GM23338 (cell line): ENCODE measurements around the gene MPND.

ENCODE experiments used
- CREB1 ChIP-seq: fragments of 250-450 bp; sonication (Bioruptor Pico); IDR thresholded peaks from 2 replicates; pipeline ENCODE4 v1.5.0; 2020; ENCODE audit warnings: low read depth, mild to moderate bottlenecking, moderate library complexity
- EZH2 ChIP-seq: fragments of 200-600 bp; sonication (generic); IDR thresholded peaks from one replicate; pipeline ENCODE4 v1.8.0; 2017; ENCODE audit warnings: antibody characterized with exemption, mild to moderate bottlenecking, low read depth; ENCODE audit not compliant: unreplicated experiment
- EZH2phosphoT487 ChIP-seq: fragments of 200-600 bp; sonication (generic); IDR thresholded peaks from one replicate; pipeline ENCODE4 v1.8.1; 2018; ENCODE audit warnings: antibody characterized with exemption; ENCODE audit not compliant: unreplicated experiment
- JUNB ChIP-seq: IDR thresholded peaks from one replicate; pipeline ENCODE4 v1.6.1; 2016; ENCODE audit warnings: antibody characterized with exemption; ENCODE audit not compliant: unreplicated experiment
- NANOG ChIP-seq: IDR thresholded peaks from 2 replicates; pipeline ENCODE4 v1.6.1; 2016; ENCODE audit warnings: antibody characterized with exemption, borderline replicate concordance
- POLR2AphosphoS5 ChIP-seq: IDR thresholded peaks from 2 replicates; pipeline ENCODE4 v1.6.1; 2016; ENCODE audit warnings: antibody characterized with exemption, low read depth
- STAT1 ChIP-seq: IDR thresholded peaks from one replicate; pipeline ENCODE4 v1.6.1; 2016; ENCODE audit warnings: antibody characterized with exemption; ENCODE audit not compliant: unreplicated experiment
- ZNF114 ChIP-seq: fragments of 250-450 bp; sonication (Bioruptor Pico); IDR thresholded peaks from 2 replicates; pipeline ENCODE4 v1.5.0; 2020; ENCODE audit warnings: mild to moderate bottlenecking, moderate library complexity
- ZNF331 ChIP-seq: fragments of 250-450 bp; sonication (Bioruptor Pico); IDR thresholded peaks from 2 replicates; pipeline ENCODE4 v1.5.0; 2020; ENCODE audit warnings: low read depth, mild to moderate bottlenecking, moderate library complexity
- TF ChIP-seq, protein P1 (sequence below), 2 experiments: fragments of 200-600 bp in 1 of 2; sonication (generic) in 1 of 2; conservative IDR thresholded peaks; 2 replicates each; pipeline versions ENCODE4 v1.5.1 to v1.6.1; 2016 to 2017; ENCODE audit warnings: antibody characterized with exemption in 2 of 2, low read depth in 2 of 2, mild to moderate bottlenecking in 2 of 2, moderate library complexity in 1 of 2
- TF ChIP-seq, protein P2 (sequence below): IDR thresholded peaks from one replicate; pipeline ENCODE4 v1.6.1; 2018; ENCODE audit warnings: antibody characterized with exemption; ENCODE audit not compliant: unreplicated experiment
- TF ChIP-seq, protein P3 (sequence below): fragments of 250-450 bp; sonication (Bioruptor Pico); IDR thresholded peaks from 2 replicates; pipeline ENCODE4 v1.5.0; 2020; ENCODE audit warnings: mild to moderate bottlenecking, moderate library complexity
- TF ChIP-seq, protein P4 (sequence below): IDR thresholded peaks from 2 replicates; pipeline ENCODE4 v1.6.1; 2016; ENCODE audit warnings: antibody characterized with exemption

DNA sequence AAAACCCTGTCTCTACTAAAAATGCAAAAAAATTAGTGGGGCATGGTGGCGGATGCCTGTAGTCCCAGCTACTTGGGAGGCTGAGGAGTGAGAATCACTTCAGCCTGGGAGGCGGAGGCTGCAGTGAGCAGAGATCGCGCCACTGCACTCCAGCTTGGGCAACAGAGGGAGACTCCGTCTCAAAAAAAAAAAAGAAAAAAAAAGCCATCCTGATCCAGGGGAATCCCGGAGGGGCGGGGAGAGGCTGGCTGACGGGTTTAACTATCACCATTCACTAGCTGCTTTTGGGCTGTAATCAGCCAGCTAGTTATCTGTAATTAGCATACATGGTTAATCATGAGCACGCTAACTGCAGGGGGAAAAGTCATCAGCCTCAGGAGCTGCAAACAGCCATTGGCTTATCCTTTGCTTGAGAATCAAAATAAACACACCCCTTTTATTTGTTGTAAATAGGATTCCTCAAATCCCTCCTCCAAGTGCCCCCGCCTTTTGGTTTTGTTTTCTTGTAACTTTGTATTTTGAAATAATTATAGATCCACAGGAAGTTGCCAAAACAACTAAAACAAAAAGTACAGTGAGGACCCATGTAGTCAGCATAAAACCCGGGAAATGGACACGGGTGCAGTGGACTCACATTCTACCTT is 29.4 kb upstream of the MPND start:
- TF ChIP-seq EZH2, result no peak
- TF ChIP-seq CREB1 (CRISPR knock-in tag), result no peak
- TF ChIP-seq, protein P1, sequence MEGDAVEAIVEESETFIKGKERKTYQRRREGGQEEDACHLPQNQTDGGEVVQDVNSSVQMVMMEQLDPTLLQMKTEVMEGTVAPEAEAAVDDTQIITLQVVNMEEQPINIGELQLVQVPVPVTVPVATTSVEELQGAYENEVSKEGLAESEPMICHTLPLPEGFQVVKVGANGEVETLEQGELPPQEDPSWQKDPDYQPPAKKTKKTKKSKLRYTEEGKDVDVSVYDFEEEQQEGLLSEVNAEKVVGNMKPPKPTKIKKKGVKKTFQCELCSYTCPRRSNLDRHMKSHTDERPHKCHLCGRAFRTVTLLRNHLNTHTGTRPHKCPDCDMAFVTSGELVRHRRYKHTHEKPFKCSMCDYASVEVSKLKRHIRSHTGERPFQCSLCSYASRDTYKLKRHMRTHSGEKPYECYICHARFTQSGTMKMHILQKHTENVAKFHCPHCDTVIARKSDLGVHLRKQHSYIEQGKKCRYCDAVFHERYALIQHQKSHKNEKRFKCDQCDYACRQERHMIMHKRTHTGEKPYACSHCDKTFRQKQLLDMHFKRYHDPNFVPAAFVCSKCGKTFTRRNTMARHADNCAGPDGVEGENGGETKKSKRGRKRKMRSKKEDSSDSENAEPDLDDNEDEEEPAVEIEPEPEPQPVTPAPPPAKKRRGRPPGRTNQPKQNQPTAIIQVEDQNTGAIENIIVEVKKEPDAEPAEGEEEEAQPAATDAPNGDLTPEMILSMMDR (conservative IDR thresholded peaks at IDR 0.05; ENCODE audit: low read depth in 2 of 2), result no peak
- TF ChIP-seq, protein P2, sequence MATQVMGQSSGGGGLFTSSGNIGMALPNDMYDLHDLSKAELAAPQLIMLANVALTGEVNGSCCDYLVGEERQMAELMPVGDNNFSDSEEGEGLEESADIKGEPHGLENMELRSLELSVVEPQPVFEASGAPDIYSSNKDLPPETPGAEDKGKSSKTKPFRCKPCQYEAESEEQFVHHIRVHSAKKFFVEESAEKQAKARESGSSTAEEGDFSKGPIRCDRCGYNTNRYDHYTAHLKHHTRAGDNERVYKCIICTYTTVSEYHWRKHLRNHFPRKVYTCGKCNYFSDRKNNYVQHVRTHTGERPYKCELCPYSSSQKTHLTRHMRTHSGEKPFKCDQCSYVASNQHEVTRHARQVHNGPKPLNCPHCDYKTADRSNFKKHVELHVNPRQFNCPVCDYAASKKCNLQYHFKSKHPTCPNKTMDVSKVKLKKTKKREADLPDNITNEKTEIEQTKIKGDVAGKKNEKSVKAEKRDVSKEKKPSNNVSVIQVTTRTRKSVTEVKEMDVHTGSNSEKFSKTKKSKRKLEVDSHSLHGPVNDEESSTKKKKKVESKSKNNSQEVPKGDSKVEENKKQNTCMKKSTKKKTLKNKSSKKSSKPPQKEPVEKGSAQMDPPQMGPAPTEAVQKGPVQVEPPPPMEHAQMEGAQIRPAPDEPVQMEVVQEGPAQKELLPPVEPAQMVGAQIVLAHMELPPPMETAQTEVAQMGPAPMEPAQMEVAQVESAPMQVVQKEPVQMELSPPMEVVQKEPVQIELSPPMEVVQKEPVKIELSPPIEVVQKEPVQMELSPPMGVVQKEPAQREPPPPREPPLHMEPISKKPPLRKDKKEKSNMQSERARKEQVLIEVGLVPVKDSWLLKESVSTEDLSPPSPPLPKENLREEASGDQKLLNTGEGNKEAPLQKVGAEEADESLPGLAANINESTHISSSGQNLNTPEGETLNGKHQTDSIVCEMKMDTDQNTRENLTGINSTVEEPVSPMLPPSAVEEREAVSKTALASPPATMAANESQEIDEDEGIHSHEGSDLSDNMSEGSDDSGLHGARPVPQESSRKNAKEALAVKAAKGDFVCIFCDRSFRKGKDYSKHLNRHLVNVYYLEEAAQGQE, result no peak
- no peak for TF ChIP-seq ZNF114 (CRISPR knock-in tag)
- TF ChIP-seq EZH2phosphoT487, result no peak
- TF ChIP-seq POLR2AphosphoS5, result no peak
- TF ChIP-seq, protein P3, sequence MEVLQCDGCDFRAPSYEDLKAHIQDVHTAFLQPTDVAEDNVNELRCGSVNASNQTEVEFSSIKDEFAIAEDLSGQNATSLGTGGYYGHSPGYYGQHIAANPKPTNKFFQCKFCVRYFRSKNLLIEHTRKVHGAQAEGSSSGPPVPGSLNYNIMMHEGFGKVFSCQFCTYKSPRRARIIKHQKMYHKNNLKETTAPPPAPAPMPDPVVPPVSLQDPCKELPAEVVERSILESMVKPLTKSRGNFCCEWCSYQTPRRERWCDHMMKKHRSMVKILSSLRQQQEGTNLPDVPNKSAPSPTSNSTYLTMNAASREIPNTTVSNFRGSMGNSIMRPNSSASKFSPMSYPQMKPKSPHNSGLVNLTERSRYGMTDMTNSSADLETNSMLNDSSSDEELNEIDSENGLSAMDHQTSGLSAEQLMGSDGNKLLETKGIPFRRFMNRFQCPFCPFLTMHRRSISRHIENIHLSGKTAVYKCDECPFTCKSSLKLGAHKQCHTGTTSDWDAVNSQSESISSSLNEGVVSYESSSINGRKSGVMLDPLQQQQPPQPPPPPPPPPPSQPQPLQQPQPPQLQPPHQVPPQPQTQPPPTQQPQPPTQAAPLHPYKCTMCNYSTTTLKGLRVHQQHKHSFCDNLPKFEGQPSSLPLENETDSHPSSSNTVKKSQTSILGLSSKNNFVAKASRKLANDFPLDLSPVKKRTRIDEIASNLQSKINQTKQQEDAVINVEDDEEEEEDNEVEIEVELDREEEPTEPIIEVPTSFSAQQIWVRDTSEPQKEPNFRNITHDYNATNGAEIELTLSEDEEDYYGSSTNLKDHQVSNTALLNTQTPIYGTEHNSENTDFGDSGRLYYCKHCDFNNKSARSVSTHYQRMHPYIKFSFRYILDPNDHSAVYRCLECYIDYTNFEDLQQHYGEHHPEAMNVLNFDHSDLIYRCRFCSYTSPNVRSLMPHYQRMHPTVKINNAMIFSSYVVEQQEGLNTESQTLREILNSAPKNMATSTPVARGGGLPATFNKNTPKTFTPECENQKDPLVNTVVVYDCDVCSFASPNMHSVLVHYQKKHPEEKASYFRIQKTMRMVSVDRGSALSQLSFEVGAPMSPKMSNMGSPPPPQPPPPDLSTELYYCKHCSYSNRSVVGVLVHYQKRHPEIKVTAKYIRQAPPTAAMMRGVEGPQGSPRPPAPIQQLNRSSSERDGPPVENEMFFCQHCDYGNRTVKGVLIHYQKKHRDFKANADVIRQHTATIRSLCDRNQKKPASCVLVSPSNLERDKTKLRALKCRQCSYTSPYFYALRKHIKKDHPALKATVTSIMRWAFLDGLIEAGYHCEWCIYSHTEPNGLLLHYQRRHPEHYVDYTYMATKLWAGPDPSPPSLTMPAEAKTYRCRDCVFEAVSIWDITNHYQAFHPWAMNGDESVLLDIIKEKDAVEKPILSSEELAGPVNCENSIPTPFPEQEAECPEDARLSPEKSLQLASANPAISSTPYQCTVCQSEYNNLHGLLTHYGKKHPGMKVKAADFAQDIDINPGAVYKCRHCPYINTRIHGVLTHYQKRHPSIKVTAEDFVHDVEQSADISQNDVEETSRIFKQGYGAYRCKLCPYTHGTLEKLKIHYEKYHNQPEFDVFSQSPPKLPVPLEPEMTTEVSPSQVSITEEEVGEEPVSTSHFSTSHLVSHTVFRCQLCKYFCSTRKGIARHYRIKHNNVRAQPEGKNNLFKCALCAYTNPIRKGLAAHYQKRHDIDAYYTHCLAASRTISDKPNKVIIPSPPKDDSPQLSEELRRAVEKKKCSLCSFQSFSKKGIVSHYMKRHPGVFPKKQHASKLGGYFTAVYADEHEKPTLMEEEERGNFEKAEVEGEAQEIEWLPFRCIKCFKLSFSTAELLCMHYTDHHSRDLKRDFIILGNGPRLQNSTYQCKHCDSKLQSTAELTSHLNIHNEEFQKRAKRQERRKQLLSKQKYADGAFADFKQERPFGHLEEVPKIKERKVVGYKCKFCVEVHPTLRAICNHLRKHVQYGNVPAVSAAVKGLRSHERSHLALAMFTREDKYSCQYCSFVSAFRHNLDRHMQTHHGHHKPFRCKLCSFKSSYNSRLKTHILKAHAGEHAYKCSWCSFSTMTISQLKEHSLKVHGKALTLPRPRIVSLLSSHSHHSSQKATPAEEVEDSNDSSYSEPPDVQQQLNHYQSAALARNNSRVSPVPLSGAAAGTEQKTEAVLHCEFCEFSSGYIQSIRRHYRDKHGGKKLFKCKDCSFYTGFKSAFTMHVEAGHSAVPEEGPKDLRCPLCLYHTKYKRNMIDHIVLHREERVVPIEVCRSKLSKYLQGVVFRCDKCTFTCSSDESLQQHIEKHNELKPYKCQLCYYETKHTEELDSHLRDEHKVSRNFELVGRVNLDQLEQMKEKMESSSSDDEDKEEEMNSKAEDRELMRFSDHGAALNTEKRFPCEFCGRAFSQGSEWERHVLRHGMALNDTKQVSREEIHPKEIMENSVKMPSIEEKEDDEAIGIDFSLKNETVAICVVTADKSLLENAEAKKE, result no peak
- TF ChIP-seq NANOG, result no peak
- TF ChIP-seq STAT1, result no peak
- no peak for TF ChIP-seq ZNF331 (CRISPR knock-in tag)
- TF ChIP-seq JUNB, result no peak
- TF ChIP-seq, protein P4, sequence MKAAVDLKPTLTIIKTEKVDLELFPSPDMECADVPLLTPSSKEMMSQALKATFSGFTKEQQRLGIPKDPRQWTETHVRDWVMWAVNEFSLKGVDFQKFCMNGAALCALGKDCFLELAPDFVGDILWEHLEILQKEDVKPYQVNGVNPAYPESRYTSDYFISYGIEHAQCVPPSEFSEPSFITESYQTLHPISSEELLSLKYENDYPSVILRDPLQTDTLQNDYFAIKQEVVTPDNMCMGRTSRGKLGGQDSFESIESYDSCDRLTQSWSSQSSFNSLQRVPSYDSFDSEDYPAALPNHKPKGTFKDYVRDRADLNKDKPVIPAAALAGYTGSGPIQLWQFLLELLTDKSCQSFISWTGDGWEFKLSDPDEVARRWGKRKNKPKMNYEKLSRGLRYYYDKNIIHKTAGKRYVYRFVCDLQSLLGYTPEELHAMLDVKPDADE, result no peak
